Activated T-cell treated with anti-CD3 and anti-CD28 coated beads for 4 hours (primary cell): Measurements from ENCODE around the gene NPY4R.
"Not testable (repeated sequence)": the region's sequence is repeated elsewhere in the genome, so short reads cannot be mapped to it uniquely, and the experiment has no call there.

ENCODE experiments used
- DNase-seq: peaks from one replicate; pipeline ENCODE4 v3.0.0-alpha.2; 2020

NPY4R gene, protein sequence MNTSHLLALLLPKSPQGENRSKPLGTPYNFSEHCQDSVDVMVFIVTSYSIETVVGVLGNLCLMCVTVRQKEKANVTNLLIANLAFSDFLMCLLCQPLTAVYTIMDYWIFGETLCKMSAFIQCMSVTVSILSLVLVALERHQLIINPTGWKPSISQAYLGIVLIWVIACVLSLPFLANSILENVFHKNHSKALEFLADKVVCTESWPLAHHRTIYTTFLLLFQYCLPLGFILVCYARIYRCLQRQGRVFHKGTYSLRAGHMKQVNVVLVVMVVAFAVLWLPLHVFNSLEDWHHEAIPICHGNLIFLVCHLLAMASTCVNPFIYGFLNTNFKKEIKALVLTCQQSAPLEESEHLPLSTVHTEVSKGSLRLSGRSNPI

DNA sequence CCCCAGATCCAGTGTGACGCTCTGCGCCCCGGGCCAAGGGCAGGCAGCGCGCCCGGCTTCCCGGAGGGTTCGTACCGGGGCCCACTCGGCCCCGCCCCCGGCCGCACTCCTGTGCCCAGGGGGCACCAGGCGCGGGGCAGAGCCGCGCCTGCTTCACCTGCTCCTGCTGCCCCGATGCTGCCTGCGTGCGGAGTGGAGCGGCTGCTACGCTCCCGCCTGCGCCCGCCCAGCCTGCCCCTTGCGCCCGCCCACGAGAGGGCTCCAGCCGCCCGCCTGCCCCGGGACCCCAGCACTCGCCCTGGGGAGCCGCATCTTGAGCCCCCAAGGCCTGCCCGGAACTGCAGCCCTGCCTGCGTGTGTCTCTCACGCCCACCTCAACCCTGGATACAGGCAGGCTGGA, at the start of gene NPY4R:
Gene NPY4R, minus strand, starts transcription at position 194 of the 400 bp plus-strand sequence. CDS start 3,323 bp downstream, outside the sequence.
- not testable (repeated sequence) for DNase-seq

DNA sequence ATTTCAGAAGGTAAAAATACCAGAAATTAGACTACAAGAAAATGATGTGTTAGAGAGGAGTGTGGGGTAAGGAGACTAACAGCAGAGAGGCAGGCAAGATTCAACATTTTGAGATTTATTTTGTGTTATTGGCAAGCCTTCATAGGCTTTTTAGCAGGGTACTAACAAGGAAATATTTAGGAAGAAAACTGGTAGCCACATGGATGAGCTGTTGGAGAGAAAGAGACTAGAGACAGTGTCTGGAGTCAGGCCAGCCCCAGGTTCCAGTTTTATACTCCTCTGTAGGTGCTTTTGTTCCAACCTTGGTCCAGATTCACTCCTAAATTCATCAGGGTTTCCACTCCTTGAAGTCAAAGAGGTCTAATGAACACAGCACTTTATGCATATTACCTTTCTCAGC, 49.6 kb upstream of the NPY4R start:
- DNase-seq = no peak

DNA sequence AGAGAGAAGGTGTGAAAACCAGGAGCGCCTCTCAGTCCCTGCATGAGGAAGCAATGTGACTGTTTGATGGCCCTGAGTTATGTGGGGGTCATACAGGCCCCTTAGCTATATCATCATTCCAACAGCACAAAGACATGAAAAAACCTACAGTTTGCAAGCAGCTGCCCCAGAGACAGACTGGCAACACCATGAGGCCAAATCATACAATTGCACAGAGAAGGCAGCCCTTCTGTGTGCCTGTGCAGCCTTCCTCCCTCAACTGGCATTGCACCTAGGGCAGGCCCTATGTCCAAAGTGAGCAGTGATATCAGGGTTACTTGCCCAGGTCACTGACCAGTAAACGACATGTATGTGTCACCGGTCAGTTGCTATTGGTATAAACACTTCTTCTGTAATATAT, 49.1 kb upstream of the NPY4R start:
- no peak for DNase-seq

DNA sequence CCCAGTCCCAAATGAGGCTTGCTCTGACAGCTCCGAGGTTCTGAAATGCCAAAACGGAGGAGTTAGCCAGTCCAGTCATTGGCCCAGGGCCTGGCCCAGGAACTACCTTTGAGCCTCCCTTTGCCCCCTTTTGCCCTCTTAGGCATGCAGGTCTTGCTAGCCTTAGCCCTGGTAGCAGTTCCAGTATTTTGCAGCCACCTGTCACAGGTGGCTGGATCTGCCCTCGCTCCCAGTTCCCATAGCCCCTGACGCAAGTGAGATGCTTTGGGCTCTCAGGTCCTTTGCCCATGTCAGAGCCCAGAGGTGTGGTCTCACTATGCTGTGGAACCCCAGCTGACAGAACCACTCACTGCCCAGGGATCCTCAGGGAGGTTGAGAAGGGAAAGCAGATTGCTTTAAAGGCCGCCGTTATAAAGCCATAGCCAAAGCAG, 48.7 kb upstream of the NPY4R start:
- DNase-seq = no peak

DNA sequence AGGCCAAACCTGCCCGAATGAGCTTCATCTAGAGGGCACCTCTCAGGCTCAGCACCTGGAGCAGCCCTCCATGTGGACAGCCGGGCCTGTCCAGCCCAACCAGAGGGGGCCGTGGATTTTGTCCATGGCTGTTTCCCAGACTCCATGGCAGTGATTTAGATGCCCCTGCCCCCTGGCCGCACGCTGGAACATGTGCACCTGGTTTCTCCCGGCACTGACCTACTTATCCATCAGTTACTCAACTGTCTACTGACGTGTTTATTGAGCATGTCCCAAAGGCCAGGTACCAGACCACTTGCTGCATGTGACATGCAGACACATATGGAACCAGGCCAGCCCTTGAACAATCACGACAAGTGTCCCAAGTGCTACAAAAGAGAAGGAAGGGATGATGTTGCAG, 47.6 kb upstream of the NPY4R start:
- not testable (repeated sequence) for DNase-seq

DNA sequence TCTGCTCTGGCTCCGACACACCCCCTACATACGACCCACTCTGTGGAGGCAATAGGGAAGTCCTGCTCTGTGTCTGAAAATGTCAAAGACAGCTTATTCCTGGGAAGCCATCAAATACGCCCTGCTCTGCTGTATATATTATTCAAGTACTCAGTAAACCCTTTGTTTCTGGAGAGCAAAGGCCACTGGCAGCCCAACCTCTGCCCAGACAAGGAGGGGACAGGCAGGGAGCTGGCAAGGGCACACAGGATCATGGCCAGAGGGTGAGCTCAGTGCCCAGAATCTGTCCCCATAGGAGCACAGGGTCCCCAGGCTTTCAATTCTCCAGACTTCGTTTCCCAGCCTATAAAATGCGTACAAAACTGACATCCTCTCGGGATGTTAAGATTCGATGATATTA, 47.0 kb upstream of the NPY4R start:
- DNase-seq = not testable (repeated sequence)

GRCh38 chr10:46512002-46512401, 46.2 kb upstream of the NPY4R start:
- DNase-seq = not testable (repeated sequence)

- not testable (repeated sequence) for DNase-seq
These were observed 34.2 kb upstream of the NPY4R start for GRCh38 chr10:46499990-46500389.

GRCh38 chr10:46498985-46499703, 33.4 kb upstream of the NPY4R start:
- not testable (repeated sequence) for DNase-seq

DNA sequence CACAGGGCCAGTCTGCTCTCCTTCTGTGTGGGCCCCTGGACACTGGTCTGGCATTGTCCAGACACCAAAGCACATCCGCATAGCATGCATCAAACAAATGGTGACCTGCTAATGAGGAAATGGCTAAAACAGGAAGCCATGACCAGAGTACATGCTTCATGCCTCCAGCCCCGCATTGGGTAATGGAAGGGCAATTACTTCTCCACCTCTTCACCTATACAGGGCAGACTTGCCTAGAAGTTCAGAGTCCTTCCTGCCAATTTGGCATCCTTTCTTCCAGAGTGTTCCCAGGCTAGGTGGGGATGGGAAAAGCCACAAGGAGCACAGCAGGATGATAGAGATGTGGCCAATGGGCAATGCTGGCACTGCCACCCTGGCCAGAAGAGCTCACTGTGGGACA, 32.1 kb upstream of the NPY4R start:
- DNase-seq = not testable (repeated sequence)

DNA sequence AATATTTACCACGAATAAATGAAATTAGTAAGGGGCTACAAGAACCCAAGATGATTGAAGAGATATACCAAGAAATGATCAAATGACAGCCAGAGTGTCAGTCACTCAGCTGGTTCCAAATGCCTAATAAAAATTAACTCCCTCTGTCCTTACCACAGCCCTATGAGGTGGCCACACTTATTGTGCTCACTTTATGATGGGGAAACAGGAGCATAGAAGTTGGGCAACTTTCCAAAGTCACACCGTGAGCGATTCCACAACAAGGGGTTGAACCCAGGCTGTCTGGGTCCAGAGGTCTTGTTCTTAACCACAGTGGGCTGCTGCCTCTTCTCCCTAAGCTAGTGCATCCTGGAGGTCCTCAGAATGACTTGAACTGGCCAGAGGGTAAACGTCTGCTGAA, 31.6 kb upstream of the NPY4R start:
- not testable (repeated sequence) for DNase-seq

GRCh38 chr10:46491364-46492114, 25.8 kb upstream of the NPY4R start:
- DNase-seq = not testable (repeated sequence)

GRCh38 chr10:46490285-46490684, 24.5 kb upstream of the NPY4R start:
- DNase-seq = not testable (repeated sequence)

DNA sequence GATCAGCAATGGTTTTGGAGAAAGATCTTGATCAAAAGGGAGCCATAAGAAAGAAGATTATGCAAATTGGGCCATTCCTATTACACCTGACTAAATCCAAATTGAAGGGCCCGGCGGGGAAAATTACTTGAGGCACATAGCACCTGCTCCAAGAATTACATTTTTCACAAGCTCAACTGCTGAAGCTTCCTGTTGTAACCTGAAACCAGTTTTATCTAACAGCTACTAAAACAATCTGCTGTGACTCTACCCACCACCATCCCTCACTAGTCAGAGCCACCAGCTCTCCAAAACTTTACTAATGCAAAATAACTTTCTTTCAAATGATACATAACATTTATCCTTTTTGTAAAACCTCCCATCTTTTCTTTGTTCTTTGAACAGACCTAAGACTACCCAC, 20.7 kb upstream of the NPY4R start:
- DNase-seq = not testable (repeated sequence)

- DNase-seq = not testable (repeated sequence)
These were observed 9.1 kb upstream of the NPY4R start for GRCh38 chr10:46474746-46475320.

- DNase-seq = not testable (repeated sequence)
These were observed 8.0 kb upstream of the NPY4R start for GRCh38 chr10:46473758-46474157.

- DNase-seq = not testable (repeated sequence)
These were observed 4.4 kb upstream of the NPY4R start for GRCh38 chr10:46470134-46470533.

DNA sequence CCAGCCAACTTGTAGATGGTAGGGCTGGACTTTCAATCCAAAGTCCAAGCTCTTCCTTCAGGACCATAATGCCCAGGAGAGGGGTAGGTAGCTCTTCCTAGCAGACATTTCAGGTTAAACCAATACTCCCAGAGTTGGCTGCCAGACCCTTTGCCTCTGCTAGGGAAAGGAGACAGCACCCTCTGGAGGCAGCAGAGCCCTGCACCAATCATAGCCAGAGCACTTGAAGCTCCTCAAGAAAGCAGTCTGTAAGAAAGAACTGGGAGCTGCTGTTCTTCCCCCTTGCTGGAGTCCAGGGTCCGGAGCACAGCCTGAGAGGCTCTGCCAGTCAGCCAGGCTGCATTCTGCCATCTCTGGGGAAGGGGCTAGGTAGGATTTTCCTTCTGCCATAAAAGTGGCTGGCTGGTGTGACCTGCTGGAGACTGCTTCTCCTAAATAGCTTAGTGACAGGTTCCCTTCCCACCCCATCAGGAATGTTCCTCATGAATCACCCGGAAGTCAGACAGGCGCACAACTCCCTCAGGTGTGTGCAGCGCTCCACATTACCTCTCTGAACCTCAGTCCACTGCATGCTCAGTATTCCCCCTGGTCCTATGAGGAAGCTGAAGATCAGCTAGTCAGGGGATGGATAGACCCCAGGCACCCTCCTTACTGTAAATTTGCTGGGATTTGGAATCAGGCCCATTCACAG, 2.5 kb upstream of the NPY4R start:
- DNase-seq = not testable (repeated sequence)

- DNase-seq = not testable (repeated sequence)
These were observed 2.1 kb downstream of the NPY4R start for GRCh38 chr10:46463608-46464007.

DNA sequence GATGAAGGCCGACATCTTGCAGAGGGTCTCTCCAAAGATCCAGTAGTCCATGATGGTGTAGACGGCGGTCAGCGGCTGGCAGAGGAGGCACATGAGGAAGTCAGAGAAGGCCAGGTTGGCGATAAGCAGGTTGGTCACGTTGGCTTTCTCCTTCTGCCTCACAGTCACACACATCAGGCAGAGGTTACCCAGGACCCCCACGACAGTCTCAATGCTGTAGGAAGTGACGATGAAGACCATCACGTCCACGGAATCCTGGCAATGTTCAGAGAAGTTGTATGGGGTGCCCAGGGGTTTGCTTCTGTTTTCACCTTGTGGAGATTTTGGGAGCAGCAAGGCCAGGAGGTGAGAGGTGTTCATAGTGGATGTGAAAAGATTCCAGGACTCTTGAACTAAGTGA, 3.5 kb downstream of the NPY4R start:
- DNase-seq = not testable (repeated sequence)

DNA sequence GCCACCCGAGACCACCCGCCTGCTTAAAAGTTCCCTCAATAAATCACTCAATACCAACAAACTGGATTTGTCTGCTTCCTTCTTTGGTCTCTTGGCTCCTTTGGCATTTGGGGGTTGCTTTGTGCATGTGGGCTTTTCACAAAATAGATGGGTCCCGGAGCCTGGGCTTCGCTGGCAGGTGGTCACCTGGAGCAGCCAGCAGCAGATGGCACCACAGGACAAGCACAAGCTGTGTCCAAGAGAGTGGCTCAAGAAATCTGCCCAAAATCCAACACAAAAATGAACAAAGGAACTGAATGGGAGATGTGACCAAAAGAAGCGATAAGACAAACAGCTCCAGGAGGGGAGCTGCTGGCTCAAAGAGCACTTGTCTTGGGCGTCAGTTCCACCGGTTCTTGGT, 6.2 kb downstream of the NPY4R start:
- not testable (repeated sequence) for DNase-seq

- not testable (repeated sequence) for DNase-seq
These were observed 8.7 kb downstream of the NPY4R start for GRCh38 chr10:46457071-46457470.
